ENCODE data around the gene ZSCAN10. TPM values are rescaled to one million over a fixed set of nuclear protein-coding genes. Genes with fewer than 3 reads are reported as not detected.
A peak's percentile ranks its signal among the peaks of the same experiment; 100 is the strongest.

The ZSCAN10 gene
- total RNA-seq, 2 experiments from 2014 or later = 0.23 to 0.26 TPM

GRCh38 chr16:3118846-3119245 is 19.8 kb upstream of the ZSCAN10 start:
- H3K4me3 Mint-ChIP-seq = no peak overlapping the region
- no peak for DNase-seq
- POLR2A ChIA-PET = interaction anchor here (1.1 kb wide), 1 partner anchor 13 kb away, joined by 3 read pairs; no protein-coding TSS in a partner anchor
- peaks cover 11% of the 10 kb centered on the region for H3K4me1 Mint-ChIP-seq (ENCODE audit: low read depth)
- CTCF ChIA-PET = interaction anchor here (1.4 to 2.5 kb wide), 2 partner anchors 10 to 87 kb away, joined by 3 to 16 read pairs; no protein-coding TSS in a partner anchor
- H3K36me3 Mint-ChIP-seq (ENCODE audit: low read depth) = no peaks in the 10 kb centered on the region
- H3K9me3 Mint-ChIP-seq (ENCODE audit: insufficient read depth) = no peaks in the 10 kb centered on the region
- no peak overlapping the region for H3K27ac Mint-ChIP-seq
- peaks cover 4% of the 10 kb centered on the region for H3K27me3 Mint-ChIP-seq (ENCODE audit: low read depth)
- no peak for ATAC-seq

GRCh38 chr16:3118204-3118790 is 19.2 kb upstream of the ZSCAN10 start:
- CTCF ChIA-PET = interaction anchor here (0.7 to 2.5 kb wide), 3 partner anchors 11 to 60 kb away, joined by 3 to 16 read pairs (median 7); no protein-coding TSS in a partner anchor

DNA sequence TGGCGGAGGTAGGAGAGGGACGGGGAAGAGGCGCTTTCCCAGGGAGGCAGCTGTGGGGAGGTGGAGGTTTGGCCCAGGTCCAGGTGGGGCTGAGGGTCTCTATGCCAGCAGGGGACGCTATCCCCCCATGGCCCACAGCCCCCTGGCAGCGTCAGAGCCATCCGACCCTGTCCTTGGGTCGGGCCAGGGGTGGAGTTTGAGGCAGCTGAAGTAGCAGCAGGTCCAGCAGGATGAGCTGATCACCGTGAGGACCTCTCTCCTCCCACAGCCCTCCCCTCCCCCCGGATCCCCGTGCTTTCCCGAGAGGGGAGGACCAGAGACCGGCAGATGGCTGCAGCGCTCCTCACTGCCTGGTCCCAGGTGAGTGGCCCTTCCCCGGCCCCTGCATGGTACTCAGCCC is 16.5 kb upstream of the ZSCAN10 start:
- no peaks in the 10 kb centered on the region for H3K9me3 Mint-ChIP-seq (ENCODE audit: insufficient read depth)
- no peaks in the 10 kb centered on the region for H3K36me3 Mint-ChIP-seq (ENCODE audit: low read depth)
- CTCF ChIA-PET = interaction anchor here (1.3 to 1.4 kb wide), 2 partner anchors 10 to 13 kb away, joined by 3 to 7 read pairs; no protein-coding TSS in a partner anchor

More at GRCh38 chr16:3118204-3118790, 19.2 kb upstream of the ZSCAN10 start:
- no peak for DNase-seq
- POLR2A ChIA-PET = interaction anchor here (0.8 to 1.1 kb wide), 2 partner anchors 13 to 16 kb away, joined by 3 read pairs; no protein-coding TSS in a partner anchor
- peaks cover 8% of the 10 kb centered on the region for H3K27me3 Mint-ChIP-seq (ENCODE audit: low read depth)
- H3K4me1 Mint-ChIP-seq (ENCODE audit: low read depth) = peaks cover 9% of the 10 kb centered on the region
- H3K27ac Mint-ChIP-seq = no peak overlapping the region
- no peak for ATAC-seq
- no peak overlapping the region for H3K4me3 Mint-ChIP-seq
- H3K9me3 Mint-ChIP-seq (ENCODE audit: insufficient read depth) = no peaks in the 10 kb centered on the region
- no peaks in the 10 kb centered on the region for H3K36me3 Mint-ChIP-seq (ENCODE audit: low read depth)

DNA sequence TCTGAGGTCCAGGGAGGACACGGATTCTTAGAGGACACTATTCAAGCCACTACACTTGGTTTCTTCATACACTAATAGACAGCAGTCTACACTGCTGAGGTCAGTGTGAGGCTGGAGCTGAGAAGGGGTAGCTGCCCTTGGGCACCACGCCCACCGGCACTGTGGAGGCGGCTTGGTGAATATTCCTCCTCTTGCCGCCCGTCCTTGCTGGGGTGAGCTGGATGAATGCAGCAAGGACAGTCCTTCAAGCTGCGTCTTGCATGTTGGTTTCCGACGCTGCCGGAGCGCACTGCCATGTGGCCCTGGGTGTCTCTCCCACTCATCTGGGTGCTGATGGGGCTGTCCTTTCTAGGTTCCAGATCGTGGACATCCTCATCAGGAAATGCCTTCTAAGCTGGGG is 15.9 kb upstream of the ZSCAN10 start:
- H3K36me3 Mint-ChIP-seq (ENCODE audit: low read depth) = no peaks in the 10 kb centered on the region
- no peak overlapping the region for H3K27ac Mint-ChIP-seq
- H3K4me1 Mint-ChIP-seq (ENCODE audit: low read depth) = peaks cover 5% of the 10 kb centered on the region
- DNase-seq (no peak), ATAC-seq (no peak)
- POLR2A ChIA-PET = no interaction called here
- peaks cover 17% of the 10 kb centered on the region for H3K27me3 Mint-ChIP-seq (ENCODE audit: low read depth)
- CTCF ChIA-PET = interaction anchor here (0.8 to 1.4 kb wide), 4 partner anchors 11 to 16 kb away, joined by 3 to 7 read pairs (median 4); partner anchors contain the start of gene ZSCAN10
- no peak overlapping the region for H3K4me3 Mint-ChIP-seq
- no peaks in the 10 kb centered on the region for H3K9me3 Mint-ChIP-seq (ENCODE audit: insufficient read depth)

More for the DNA sequence above, 16.5 kb upstream of the ZSCAN10 start:
- ATAC-seq (no peak), DNase-seq (no peak)
- peaks cover 14% of the 10 kb centered on the region for H3K27me3 Mint-ChIP-seq (ENCODE audit: low read depth)
- H3K4me1 Mint-ChIP-seq (ENCODE audit: low read depth) = peaks cover 5% of the 10 kb centered on the region
- H3K27ac Mint-ChIP-seq = no peak overlapping the region
- H3K4me3 Mint-ChIP-seq = no peak overlapping the region
- POLR2A ChIA-PET = no interaction called here

DNA sequence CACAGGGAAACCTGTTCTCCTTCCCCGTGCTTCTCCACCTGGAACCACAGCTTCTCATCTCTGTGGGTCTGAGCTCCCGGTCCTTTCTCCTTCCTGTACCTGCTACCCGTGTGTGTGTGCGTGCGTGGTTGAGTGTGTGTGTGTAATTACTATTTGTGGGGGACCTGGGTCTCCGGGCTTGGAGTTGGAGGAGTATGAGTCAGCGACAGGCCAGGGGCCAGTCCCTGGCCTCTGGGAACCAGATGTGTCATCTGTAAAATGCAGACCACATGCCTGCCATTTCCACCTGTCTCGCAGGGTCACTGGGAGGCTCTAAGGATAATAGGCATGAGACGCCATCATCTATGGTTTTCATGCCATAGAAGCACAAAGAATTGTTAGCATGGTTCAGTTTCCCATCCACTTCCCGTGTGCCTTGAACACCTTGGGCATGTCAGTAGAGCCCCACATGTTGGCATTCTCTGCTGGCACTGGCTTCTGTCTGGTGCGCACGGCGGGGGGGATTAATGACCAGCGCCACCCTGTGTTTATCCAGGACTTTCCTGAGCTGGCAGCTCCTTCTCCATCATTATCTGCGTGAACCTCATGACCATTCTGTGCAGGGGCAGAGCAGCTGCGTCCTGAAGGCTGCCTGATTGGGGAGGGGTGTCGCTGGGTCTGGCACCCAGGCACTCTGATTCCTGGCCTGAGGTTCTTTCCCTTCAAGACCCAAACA is 14.8 kb upstream of the ZSCAN10 start:
- H3K27ac Mint-ChIP-seq = no peak overlapping the region

DNA sequence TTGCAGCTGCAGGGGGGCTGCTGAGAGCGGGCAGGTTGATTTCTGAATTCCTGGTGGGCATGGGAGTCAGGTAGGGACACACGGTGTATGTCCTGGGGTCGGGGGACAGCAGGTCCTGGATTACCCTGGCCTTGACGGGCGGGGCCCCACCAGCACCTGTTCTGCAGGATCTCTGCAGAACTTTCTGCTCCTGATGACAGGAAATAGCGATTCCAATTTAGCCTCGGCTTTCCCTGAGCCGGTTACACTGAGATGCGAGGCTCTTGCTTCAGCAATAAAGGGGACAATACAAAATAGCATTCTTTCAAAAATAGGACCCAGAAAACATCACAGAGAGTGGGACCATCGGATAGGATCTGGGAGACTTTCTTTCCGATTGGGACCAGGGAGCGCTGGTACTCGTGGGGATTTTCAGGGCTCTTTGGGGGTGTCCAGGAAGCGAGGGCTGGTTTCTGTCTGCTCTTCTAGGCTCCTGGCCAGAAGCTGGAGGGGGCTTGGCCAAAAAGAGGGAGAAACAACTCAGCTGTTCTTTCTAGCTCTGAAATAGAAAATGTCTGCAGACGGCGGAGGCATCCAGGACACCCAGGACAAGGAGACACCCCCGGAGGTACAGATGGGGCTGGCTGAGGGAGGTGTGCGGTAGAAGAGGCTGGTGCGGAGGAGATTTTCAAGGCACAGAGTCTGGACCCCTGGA is 13.9 kb upstream of the ZSCAN10 start:
- H3K4me3 Mint-ChIP-seq = no peak overlapping the region
- no peaks in the 10 kb centered on the region for H3K9me3 Mint-ChIP-seq (ENCODE audit: insufficient read depth)
- H3K36me3 Mint-ChIP-seq (ENCODE audit: low read depth) = no peaks in the 10 kb centered on the region
- ATAC-seq (no peak), DNase-seq (no peak)
- H3K27me3 Mint-ChIP-seq (ENCODE audit: low read depth) = peaks cover 20% of the 10 kb centered on the region
- peaks cover 5% of the 10 kb centered on the region for H3K4me1 Mint-ChIP-seq (ENCODE audit: low read depth)
- H3K27ac Mint-ChIP-seq = no peak overlapping the region
- ChIA-PET CTCF (interaction anchor here (0.6 to 2.2 kb wide), 6 partner anchors 11 to 54 kb away, joined by 3 to 8 read pairs (median 4); no protein-coding TSS in a partner anchor), POLR2A (no interaction called here)

More for the DNA sequence above, 14.8 kb upstream of the ZSCAN10 start:
- peaks cover 5% of the 10 kb centered on the region for H3K4me1 Mint-ChIP-seq (ENCODE audit: low read depth)
- ChIA-PET POLR2A (no interaction called here), CTCF (interaction anchor here (1.2 to 2.1 kb wide), 5 partner anchors 12 to 55 kb away, joined by 3 to 8 read pairs (median 4); no protein-coding TSS in a partner anchor)
- no peaks in the 10 kb centered on the region for H3K36me3 Mint-ChIP-seq (ENCODE audit: low read depth)
- H3K9me3 Mint-ChIP-seq (ENCODE audit: insufficient read depth) = no peaks in the 10 kb centered on the region
- peaks cover 20% of the 10 kb centered on the region for H3K27me3 Mint-ChIP-seq (ENCODE audit: low read depth)
- DNase-seq = no peak
- ATAC-seq = no peak
- H3K4me3 Mint-ChIP-seq = no peak overlapping the region

DNA sequence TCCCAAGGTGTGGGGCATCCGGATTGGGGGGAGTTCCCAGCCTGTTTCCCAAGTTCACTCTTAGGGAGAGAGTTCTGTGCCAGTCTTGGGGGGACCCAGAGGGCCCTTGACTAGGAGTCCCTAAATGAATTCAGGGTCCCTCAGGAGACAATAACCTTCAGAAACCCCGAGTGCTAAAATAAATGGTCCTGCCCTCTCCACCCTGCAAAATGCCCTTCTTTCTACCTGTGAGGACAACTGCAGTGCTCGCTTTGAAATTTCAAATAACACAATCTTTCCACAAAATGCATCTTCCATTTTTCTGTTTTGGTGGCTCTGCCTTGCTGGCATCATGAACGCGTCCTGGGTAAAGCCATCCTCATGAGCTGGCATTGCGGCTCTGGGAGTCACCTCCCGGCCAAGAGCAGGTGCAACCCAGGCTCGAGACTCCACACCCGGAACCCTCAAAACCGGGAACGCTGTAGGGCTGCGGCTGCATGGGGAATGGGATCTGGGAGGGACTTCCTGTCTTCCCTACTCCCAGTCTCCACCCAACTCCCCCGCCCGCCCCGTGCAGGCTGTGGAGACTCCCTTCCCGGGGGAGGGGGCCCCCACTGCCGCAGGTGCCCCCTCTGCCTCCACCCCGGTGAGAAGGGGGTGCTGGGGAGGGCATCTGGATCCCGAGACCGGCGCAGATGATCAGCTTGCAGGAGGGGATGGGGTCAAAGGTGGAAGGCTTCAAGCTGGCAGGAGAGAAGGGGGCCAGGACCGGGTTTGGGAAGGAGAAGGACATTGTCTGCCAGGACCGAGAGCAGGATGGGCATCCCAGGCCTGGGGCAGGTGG is 13.2 kb upstream of the ZSCAN10 start, which contains the start of gene ZNF205:
ZNF205 (plus strand) TSS at position 529 of the 823 bp plus-strand sequence. CDS start 845 bp downstream, outside the sequence.
- H3K27me3 Mint-ChIP-seq (ENCODE audit: low read depth) = peaks cover 20% of the 10 kb centered on the region
- ChIA-PET POLR2A (no interaction called here), CTCF (interaction anchor here (0.6 to 2.2 kb wide), 7 partner anchors 10 to 80 kb away, joined by 3 to 8 read pairs (median 3); no protein-coding TSS in a partner anchor)
- no peaks in the 10 kb centered on the region for H3K9me3 Mint-ChIP-seq (ENCODE audit: insufficient read depth)
- ATAC-seq (no peak), DNase-seq (no peak)
- H3K36me3 Mint-ChIP-seq (ENCODE audit: low read depth) = no peaks in the 10 kb centered on the region
- peaks cover 8% of the 10 kb centered on the region for H3K4me1 Mint-ChIP-seq (ENCODE audit: low read depth)
- no peak within 1 kb of the TSS for H3K4me3 Mint-ChIP-seq
- no peak within 1 kb of the TSS for H3K27ac Mint-ChIP-seq

- ATAC-seq (peak; percentile 97), DNase-seq (peak; percentile 94)
- CTCF ChIA-PET = interaction anchor here (0.6 to 16.4 kb wide), 6 partner anchors 24 to 442 kb away, joined by 3 to 354 read pairs (median 6); partner anchors contain the start of gene ZNF213
- H3K36me3 Mint-ChIP-seq (ENCODE audit: low read depth) = no peaks in the 10 kb centered on the region
- POLR2A ChIA-PET = interaction anchor here (0.6 to 2.0 kb wide), 7 partner anchors 13 to 48 kb away, joined by 3 to 8 read pairs (median 4); no protein-coding TSS in a partner anchor
- H3K4me1 Mint-ChIP-seq (ENCODE audit: low read depth) = peaks cover 45% of the 10 kb centered on the region
- peaks cover 6% of the 10 kb centered on the region for H3K27me3 Mint-ChIP-seq (ENCODE audit: low read depth)
- H3K4me3 Mint-ChIP-seq = peak overlapping the region; percentile 76
- H3K27ac Mint-ChIP-seq = peak overlapping the region; percentile 87
- no peaks in the 10 kb centered on the region for H3K9me3 Mint-ChIP-seq (ENCODE audit: insufficient read depth)
Measured at GRCh38 chr16:3106205-3106928, 7.3 kb upstream of the ZSCAN10 start.

DNA sequence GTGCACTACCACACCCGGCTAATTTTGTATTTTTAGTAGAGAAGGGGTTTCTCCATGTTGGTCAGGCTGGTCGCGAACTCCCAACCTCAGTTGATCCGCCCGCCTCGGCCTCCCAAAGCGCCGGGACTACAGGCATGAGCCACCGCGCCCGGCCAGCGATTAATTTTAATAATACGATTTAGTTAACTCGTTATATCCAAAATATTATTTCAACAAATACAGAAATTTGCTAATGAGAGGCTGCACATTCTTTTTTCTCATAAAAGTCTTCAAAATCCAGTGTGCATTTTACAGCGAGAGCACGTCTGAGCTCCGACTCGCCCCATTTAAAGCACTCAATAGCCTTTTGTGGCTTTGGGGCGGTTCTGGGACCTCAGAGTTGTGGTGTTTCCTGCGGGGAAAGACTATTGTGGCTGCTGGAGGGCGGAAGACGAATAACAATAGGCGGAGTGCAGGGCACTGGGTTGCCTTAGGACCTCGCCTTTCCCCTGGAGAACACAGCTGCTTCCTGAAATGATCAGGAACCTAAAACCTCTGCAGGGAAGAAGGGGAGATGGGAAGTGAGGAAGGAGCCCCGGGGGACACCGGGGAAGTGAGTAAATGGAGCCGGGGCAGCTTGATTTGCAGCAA is 2.9 kb upstream of the ZSCAN10 start:
- no peaks in the 10 kb centered on the region for H3K36me3 Mint-ChIP-seq (ENCODE audit: low read depth)
- ChIA-PET CTCF (interaction anchor here (0.7 to 16.4 kb wide), 10 partner anchors 9 to 74 kb away, joined by 3 to 354 read pairs (median 6); partner anchors contain the start of genes ZNF205 and ZNF213), POLR2A (interaction anchor here (0.7 to 7.0 kb wide), 4 partner anchors 21 to 35 kb away, joined by 3 to 32 read pairs (median 6); no protein-coding TSS in a partner anchor)
- H3K27me3 Mint-ChIP-seq (ENCODE audit: low read depth) = peaks cover 2% of the 10 kb centered on the region
- ATAC-seq (no peak), DNase-seq (peak; percentile 53)
- no peaks in the 10 kb centered on the region for H3K9me3 Mint-ChIP-seq (ENCODE audit: insufficient read depth)
- H3K4me1 Mint-ChIP-seq (ENCODE audit: low read depth) = peaks cover 73% of the 10 kb centered on the region
- peak overlapping the region; percentile 69 for H3K4me3 Mint-ChIP-seq
- peak overlapping the region; percentile 84 for H3K27ac Mint-ChIP-seq

All from activated CD8-positive, alpha-beta T cell treated with anti-CD3 and anti-CD28 coated beads, Interleukin-2, amount 10 ng/mL, durations not matched to agents 7 days and 5 days (primary cell).